Mesothelial cell of epicardium (in vitro differentiated cells): ENCODE results near the gene IGSF22. TPM values are rescaled to one million over a fixed set of nuclear protein-coding genes. Genes with fewer than 3 reads are reported as not detected.
A peak's percentile ranks its signal among the peaks of the same experiment; 100 is the strongest.

Experiments
- DNase-seq, 2 experiments: peaks; one replicate each; pipeline ENCODE4 v3.0.0; 2021; ENCODE audit warnings: low spot score in 2 of 2; ENCODE audit not compliant: unreplicated experiment in 2 of 2
- H3K27ac Mint-ChIP-seq: 2 replicates; pipeline ENCODE4 v1.8.0; 2021; ENCODE audit warnings: mixed read lengths
- H3K27me3 Mint-ChIP-seq: 2 replicates; pipeline ENCODE4 v1.8.0; 2021; ENCODE audit warnings: low read depth, mixed read lengths
- H3K36me3 Mint-ChIP-seq: 2 replicates; pipeline ENCODE4 v1.8.0; 2021; ENCODE audit warnings: mixed read lengths
- H3K4me1 Mint-ChIP-seq: 2 replicates; pipeline ENCODE4 v1.8.0; 2021; ENCODE audit warnings: mixed read lengths
- H3K4me3 Mint-ChIP-seq: 2 replicates; pipeline ENCODE4 v1.8.0; 2021; ENCODE audit warnings: mild to moderate bottlenecking, moderate library complexity, mixed read lengths
- H3K9me3 Mint-ChIP-seq: 2 replicates; pipeline ENCODE4 v1.8.0; 2021; ENCODE audit warnings: mixed read lengths
- CTCF ChIP-seq: fragments of 200-600 bp; sonication (generic); IDR thresholded peaks from one replicate; pipeline ENCODE4 v1.5.0; 2021; ENCODE audit warnings: antibody characterized with exemption; ENCODE audit not compliant: unreplicated experiment
- total RNA-seq: library from RNA; stranded (reverse); gene quantifications from 3 replicates; pipeline ENCODE4 v1.2.1, GENCODE V29; 2021

IGSF22 gene
- total RNA-seq, 1 donor from 2014 or later, result 0.45 TPM

- no peak overlapping the region for H3K4me3 Mint-ChIP-seq
These were observed 40.0 kb upstream of the IGSF22 start for GRCh38 chr11:18766015-18766414.

DNA sequence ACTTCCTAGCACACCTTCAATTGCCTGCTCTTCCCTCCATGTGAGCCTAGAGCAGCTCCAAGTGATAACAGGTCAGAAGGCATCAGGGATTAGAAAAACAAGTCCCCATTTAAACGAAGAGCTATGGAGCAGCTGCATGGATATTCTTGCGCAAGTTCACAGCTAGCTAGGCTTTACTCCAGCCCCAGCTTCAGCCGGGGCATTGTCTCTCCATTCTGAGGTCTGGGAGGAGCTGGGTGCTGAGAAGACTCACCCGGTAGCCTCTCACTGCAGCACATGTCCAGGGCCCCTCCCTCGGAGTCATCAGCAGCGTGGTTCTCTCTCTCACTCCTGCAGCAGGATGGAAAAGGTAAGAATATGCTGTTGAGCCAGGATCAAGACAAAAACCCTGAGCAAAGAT lies 39.6 kb upstream of the IGSF22 start:
- no peaks in the 10 kb centered on the region for H3K4me1 Mint-ChIP-seq

More at GRCh38 chr11:18766015-18766414, 40.0 kb upstream of the IGSF22 start:
- H3K36me3 Mint-ChIP-seq, result no peaks in the 10 kb centered on the region
- no peak for DNase-seq
- peaks cover 24% of the 10 kb centered on the region for H3K27me3 Mint-ChIP-seq
- no peak overlapping the region for H3K27ac Mint-ChIP-seq
- H3K4me1 Mint-ChIP-seq, result no peaks in the 10 kb centered on the region
- H3K9me3 Mint-ChIP-seq, result no peaks in the 10 kb centered on the region
- TF ChIP-seq CTCF, result no peak

DNA sequence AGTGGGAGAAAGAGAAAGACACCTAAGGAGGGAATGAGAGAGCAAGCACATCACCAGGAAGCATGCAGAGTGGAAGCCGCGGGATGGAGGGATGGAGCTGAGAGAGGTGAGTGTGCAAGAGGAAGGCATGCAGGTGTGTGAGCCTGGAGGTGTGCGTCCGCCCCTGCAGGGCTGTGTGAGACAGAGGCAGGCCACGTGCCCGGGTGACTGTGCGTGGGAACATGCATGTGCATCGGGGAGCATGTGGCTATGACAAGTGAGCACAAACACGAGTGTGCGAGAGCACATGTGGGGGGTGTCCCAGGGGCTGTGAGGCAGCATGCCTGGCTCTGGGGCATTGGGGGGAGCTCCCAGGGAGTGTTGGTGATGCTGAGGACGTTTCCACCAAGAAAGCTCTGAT lies 35.8 kb upstream of the IGSF22 start:
- Mint-ChIP-seq H3K27ac (no peak overlapping the region), H3K9me3 (no peaks in the 10 kb centered on the region), H3K4me1 (peaks cover 13% of the 10 kb centered on the region), H3K27me3 (peaks cover 35% of the 10 kb centered on the region), H3K4me3 (no peak overlapping the region), H3K36me3 (no peaks in the 10 kb centered on the region)
- TF ChIP-seq CTCF, result no peak
- DNase-seq, result no peak

More for the DNA sequence above, 39.6 kb upstream of the IGSF22 start:
- H3K9me3 Mint-ChIP-seq, result no peaks in the 10 kb centered on the region
- H3K27me3 Mint-ChIP-seq, result peaks cover 24% of the 10 kb centered on the region
- H3K4me3 Mint-ChIP-seq, result no peak overlapping the region
- TF ChIP-seq CTCF, result no peak
- H3K36me3 Mint-ChIP-seq, result no peaks in the 10 kb centered on the region
- no peak for DNase-seq
- no peak overlapping the region for H3K27ac Mint-ChIP-seq

- H3K27ac Mint-ChIP-seq, result no peak overlapping the region
- peaks cover 13% of the 10 kb centered on the region for H3K4me1 Mint-ChIP-seq
- no peak for TF ChIP-seq CTCF
- H3K36me3 Mint-ChIP-seq, result no peaks in the 10 kb centered on the region
- H3K4me3 Mint-ChIP-seq, result no peak overlapping the region
- DNase-seq, result no peak
- peaks cover 35% of the 10 kb centered on the region for H3K27me3 Mint-ChIP-seq
- no peaks in the 10 kb centered on the region for H3K9me3 Mint-ChIP-seq
These were observed 35.2 kb upstream of the IGSF22 start for GRCh38 chr11:18761144-18761543.

- no peak for DNase-seq
- Mint-ChIP-seq H3K36me3 (no peaks in the 10 kb centered on the region), H3K27ac (peak overlapping the region; percentile 24)
These were observed 31.8 kb upstream of the IGSF22 start for GRCh38 chr11:18757811-18758210.

More at GRCh38 chr11:18757811-18758210, 31.8 kb upstream of the IGSF22 start:
- no peak for TF ChIP-seq CTCF
- Mint-ChIP-seq H3K27me3 (peaks cover 43% of the 10 kb centered on the region), H3K4me3 (no peak overlapping the region), H3K4me1 (peaks cover 13% of the 10 kb centered on the region), H3K9me3 (no peaks in the 10 kb centered on the region)
